NCI-H748 treated with DMSO at 0.1 percent for 48 hours (cell line): Measurements from ENCODE around the gene GTF2F2.

ENCODE experiments used
- DNase-seq: peaks from one replicate; lab custom pipeline; 2025; lab: John Stamatoyannopoulos, UW

Gene GTF2F2, protein sequence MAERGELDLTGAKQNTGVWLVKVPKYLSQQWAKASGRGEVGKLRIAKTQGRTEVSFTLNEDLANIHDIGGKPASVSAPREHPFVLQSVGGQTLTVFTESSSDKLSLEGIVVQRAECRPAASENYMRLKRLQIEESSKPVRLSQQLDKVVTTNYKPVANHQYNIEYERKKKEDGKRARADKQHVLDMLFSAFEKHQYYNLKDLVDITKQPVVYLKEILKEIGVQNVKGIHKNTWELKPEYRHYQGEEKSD

DNA sequence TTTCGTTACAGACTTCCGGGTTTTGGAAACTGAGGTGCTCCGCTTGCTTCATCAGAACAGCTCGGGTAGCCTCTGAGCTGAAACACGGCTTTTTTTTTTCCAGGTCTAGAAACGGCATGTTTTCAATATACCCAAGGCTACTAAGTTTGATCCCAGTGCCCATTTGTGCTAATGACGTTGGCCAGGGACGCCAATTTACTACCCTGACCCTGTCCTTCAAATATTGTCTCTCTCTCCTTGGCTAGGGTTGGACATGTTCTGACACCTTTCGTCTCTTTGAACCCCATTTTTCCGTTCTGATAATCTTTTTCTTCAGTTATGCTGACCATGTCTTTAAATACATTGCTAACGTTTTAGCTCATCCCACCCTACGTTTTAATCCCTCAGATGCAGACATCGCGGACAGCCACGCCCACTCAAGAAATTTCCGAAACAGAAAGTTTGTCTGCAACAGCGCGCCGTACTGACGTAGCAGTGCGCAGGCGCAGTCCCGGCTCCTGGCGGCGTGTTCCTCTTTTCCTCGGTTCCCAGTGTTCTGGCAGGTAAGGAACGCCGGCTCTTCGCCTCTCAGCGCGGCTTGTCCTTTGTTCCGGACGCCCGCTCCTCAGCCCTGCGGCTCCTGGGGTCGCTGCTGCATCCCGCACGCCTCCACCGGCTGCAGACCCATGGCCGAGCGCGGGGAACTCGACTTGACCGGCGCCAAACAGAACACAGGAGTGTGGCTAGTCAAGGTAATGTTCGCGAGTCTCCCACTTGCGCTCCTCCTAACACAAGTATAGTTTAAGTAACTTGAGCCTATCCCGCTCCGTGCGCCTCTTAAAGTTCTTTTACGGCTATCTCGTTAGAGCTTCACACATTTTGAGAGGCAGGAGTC lies at the start of gene GTF2F2:
GTF2F2 (plus strand) TSS at position 520 of the 874 bp plus-strand sequence; CDS start at position 666, 146 bp downstream.
- peak; percentile 82 for DNase-seq

DNA sequence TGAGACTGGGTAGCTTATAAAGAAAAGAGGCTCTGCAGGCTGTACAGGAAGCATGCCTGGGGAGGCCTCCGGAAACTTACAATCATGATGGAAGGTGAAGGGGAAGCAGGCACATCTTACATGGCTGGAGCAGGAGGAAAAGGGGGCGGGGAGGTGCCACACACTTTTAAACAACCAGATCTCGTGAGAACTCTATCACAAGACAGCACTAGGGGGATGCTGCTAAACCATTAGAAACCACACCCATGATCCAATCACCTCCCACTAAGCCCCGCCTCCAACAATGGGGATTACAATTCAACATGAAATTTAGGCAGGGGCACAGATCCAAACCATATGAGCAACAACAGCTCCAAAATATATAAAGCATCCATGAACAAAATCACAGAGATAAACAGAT lies 46.5 kb upstream of the GTF2F2 start:
- no peak for DNase-seq

DNA sequence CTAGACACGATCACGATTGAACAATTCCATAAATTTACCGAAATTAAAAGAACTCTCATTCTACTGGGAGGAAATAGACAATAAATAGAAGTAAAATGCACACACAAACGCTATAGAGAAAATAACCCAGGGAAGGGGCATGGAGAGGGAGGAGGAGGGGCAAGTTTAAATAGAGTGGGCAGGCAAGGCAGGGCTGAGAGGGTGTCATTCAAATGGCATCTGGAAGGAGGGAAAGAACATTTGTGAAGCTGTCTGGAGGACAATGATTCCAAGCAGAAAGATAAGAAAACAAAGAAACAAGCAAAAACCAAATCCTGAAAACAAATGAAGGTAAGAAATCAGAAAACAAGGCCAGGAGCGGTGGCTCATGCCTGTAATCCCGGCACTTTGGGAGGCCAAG lies 45.6 kb upstream of the GTF2F2 start:
- DNase-seq = no peak

- no peak for DNase-seq
Observed at GRCh38 chr13:45078003-45078402, 42.3 kb upstream of the GTF2F2 start.

DNA sequence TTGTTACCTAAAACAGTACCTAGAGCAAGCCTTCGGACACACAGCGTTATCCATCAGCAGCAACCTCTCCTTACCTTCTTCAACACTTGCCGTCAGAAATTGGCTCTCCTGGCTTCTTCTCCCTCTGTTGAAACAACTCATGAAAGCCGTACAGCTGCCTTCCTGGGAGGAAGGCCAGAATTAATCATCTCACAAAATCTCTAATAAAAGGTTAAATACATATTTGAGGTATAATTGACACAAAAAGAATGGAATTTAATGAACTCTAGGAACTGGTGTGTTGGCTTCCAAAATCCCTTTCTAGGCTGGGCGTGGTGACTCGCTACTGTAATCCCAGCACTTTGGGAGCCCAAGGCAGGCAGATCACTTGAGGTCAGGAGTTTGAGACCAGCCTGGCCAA lies 37.3 kb upstream of the GTF2F2 start:
- DNase-seq = no peak

GRCh38 chr13:45084515-45084914 lies 35.8 kb upstream of the GTF2F2 start:
- no peak for DNase-seq

DNA sequence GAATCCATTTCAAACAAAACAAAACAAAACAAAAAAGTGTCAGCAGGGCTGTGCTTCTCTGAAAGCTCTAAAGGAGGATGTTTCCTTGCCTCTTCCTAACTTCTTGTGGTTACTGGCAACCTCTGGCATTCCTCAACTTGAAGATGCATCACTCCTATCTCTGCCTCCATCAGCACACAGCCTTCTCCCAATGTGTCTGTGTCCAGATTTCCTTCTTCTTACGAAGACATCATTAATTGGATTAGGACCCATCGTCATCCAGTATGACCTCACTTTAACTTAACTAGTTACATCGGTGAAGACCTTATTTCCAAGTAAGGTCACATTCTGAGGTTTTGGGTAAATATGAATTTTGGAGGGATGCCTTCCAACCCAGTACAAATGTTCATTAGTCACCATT lies 33.8 kb upstream of the GTF2F2 start:
- no peak for DNase-seq

- DNase-seq = no peak
Observed at GRCh38 chr13:45092663-45093062, 27.6 kb upstream of the GTF2F2 start.

- no peak for DNase-seq
Observed at GRCh38 chr13:45100573-45101262, 19.6 kb upstream of the GTF2F2 start.

- no peak for DNase-seq
Observed at GRCh38 chr13:45101327-45102018, 18.8 kb upstream of the GTF2F2 start.

GRCh38 chr13:45102136-45102507 lies 18.2 kb upstream of the GTF2F2 start:
- no peak for DNase-seq

DNA sequence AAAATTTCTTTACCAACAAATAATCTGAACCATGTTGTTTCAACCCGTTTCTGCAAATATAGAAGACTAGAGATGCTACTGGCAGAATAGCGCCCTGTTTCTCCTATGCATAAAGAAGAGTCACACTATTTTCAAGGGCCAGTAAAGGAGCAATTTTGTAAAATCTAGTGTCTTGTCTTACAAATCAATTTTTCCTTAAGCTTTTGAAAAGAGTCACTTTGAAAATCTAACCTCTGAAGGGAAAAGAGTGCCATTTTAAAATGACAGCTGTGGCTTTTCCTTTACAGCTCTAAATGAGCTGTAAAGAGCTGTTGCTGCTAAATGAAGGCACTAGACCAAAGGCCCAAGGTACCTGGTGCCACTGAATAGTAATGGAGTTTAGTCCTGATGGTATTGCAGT lies 16.9 kb upstream of the GTF2F2 start:
- DNase-seq = no peak

GRCh38 chr13:45104261-45104660 lies 16.0 kb upstream of the GTF2F2 start:
- DNase-seq = no peak

- DNase-seq = no peak
Observed at GRCh38 chr13:45105895-45106294, 14.4 kb upstream of the GTF2F2 start.

GRCh38 chr13:45107539-45107938 lies 12.8 kb upstream of the GTF2F2 start:
- no peak for DNase-seq

GRCh38 chr13:45108716-45109101 lies 11.6 kb upstream of the GTF2F2 start:
- no peak for DNase-seq

GRCh38 chr13:45109102-45109720 lies 11.1 kb upstream of the GTF2F2 start:
- no peak for DNase-seq

GRCh38 chr13:45113233-45114224 lies 6.8 kb upstream of the GTF2F2 start:
- DNase-seq = no peak

GRCh38 chr13:45119469-45119990 lies 780 bp upstream of the GTF2F2 start:
- DNase-seq = peak; percentile 26
